Fibroblast of pulmonary artery (primary cell): ENCODE data around the gene TCTN1.
"Not testable (repeated sequence)": the region's sequence is repeated elsewhere in the genome, so short reads cannot be mapped to it uniquely, and the experiment has no call there.

ENCODE experiments used
- DNase-seq: peaks from one replicate; pipeline ENCODE4 v3.0.0-alpha.2; 2010; ENCODE audit warnings: low read depth
- H3K4me3 ChIP-seq: replicated peaks from 2 replicates; pipeline ENCODE4 v1.5.1; 2011; ENCODE audit warnings: low read depth, mild to moderate bottlenecking, control low read depth, low read length, moderate library complexity
- CTCF ChIP-seq: IDR thresholded peaks from 2 replicates; pipeline ENCODE4 v1.5.1; 2011; ENCODE audit warnings: mild to moderate bottlenecking, control low read depth, low read length, inconsistent platforms; ENCODE audit errors: missing control alignments

Gene TCTN1

GRCh38 chr12:110581931-110582275 is 32.0 kb upstream of the TCTN1 start:
- no peak for TF ChIP-seq CTCF
- DNase-seq, result no peak
- H3K4me3 ChIP-seq, result peak overlapping the region; percentile 76

GRCh38 chr12:110582276-110583136 is 31.4 kb upstream of the TCTN1 start:
- TF ChIP-seq CTCF, result no peak
- DNase-seq, result peak; percentile 36

GRCh38 chr12:110583137-110584059 is 30.5 kb upstream of the TCTN1 start, which contains the start of gene PPTC7:
PPTC7 (minus strand) TSS chr12:110583318; CDS start chr12:110583031, 287 bp downstream.
- no peak for TF ChIP-seq CTCF
- DNase-seq, result peak; percentile 97
- H3K4me3 ChIP-seq, result peak within 1 kb of the TSS; percentile 76

More at GRCh38 chr12:110582276-110583136, 31.4 kb upstream of the TCTN1 start:
- H3K4me3 ChIP-seq, result peak overlapping the region; percentile 76

GRCh38 chr12:110585231-110585799 is 28.6 kb upstream of the TCTN1 start:
- no peak overlapping the region for H3K4me3 ChIP-seq
- peak; percentile 47 for DNase-seq
- TF ChIP-seq CTCF, result no peak

- DNase-seq, result not testable (repeated sequence)
These were observed 26.8 kb upstream of the TCTN1 start for GRCh38 chr12:110587102-110587501.

GRCh38 chr12:110590059-110590458 is 23.9 kb upstream of the TCTN1 start:
- TF ChIP-seq CTCF, result no peak
- no peak overlapping the region for H3K4me3 ChIP-seq
- DNase-seq, result no peak

More at GRCh38 chr12:110587102-110587501, 26.8 kb upstream of the TCTN1 start:
- not testable (repeated sequence) for H3K4me3 ChIP-seq
